Mesodermal cell (in vitro differentiated cells): Measurements from ENCODE around the gene SSH2.

Source experiments
- H3K27ac ChIP-seq: 2 replicates; pipeline ENCODE4 v1.7.0; 2013; ENCODE audit warnings: mild to moderate bottlenecking, low read depth, low read length, moderate library complexity; ENCODE audit not compliant: severe bottlenecking
- H3K36me3 ChIP-seq: 2 replicates; pipeline ENCODE4 v1.7.1; 2013; ENCODE audit warnings: mild to moderate bottlenecking, low read length, moderate library complexity; ENCODE audit not compliant: control insufficient read depth, insufficient read depth
- H3K4me1 ChIP-seq: one replicate; pipeline ENCODE4 v1.7.1; 2013; ENCODE audit warnings: mild to moderate bottlenecking, low read length; ENCODE audit not compliant: insufficient read depth, control insufficient read depth, poor library complexity, severe bottlenecking
- H3K4me3 ChIP-seq: 2 replicates; pipeline ENCODE4 v1.7.0; 2013; ENCODE audit warnings: low read length, control low read depth, mild to moderate bottlenecking; ENCODE audit not compliant: insufficient read depth, poor library complexity, severe bottlenecking; ENCODE audit errors: extremely low read depth
- H3K9me3 ChIP-seq: 2 replicates; pipeline ENCODE4 v1.7.1; 2013; ENCODE audit warnings: mild to moderate bottlenecking, low read length, moderate library complexity; ENCODE audit not compliant: control insufficient read depth
- WGBS, 2 experiments: methylation state at CpG; one replicate each; pipeline ENCODE4 v1.1.5; 2013; ENCODE audit warnings: missing lambda C conversion rate in 2 of 2; ENCODE audit not compliant: insufficient coverage in 2 of 2; 5-methylcytosine and 5-hydroxymethylcytosine counted together

SSH2 gene

GRCh38 chr17:29625037-29625750 lies 304.8 kb downstream of the SSH2 start:
- Histone ChIP-seq H3K4me3 (no peak overlapping the region), H3K9me3 (no peaks in the 10 kb centered on the region), H3K27ac (no peak overlapping the region), H3K36me3 (peaks cover 15% of the 10 kb centered on the region), H3K4me1 (no peaks in the 10 kb centered on the region)
- WGBS, 2 experiments, result 89 to 90% methylated on average over 7 to 8 of the region's 8 CpGs

GRCh38 chr17:29624586-29624985 lies 305.4 kb downstream of the SSH2 start:
- peaks cover 4% of the 10 kb centered on the region for H3K4me1 ChIP-seq
- WGBS, 2 experiments, result 91 to 93% methylated on average over 2 to 3 of the region's 4 CpGs
- no peak overlapping the region for H3K27ac ChIP-seq
- no peak overlapping the region for H3K4me3 ChIP-seq
- no peaks in the 10 kb centered on the region for H3K9me3 ChIP-seq
- H3K36me3 ChIP-seq, result peaks cover 9% of the 10 kb centered on the region

GRCh38 chr17:29623283-29623647 lies 306.8 kb downstream of the SSH2 start:
- peaks cover 10% of the 10 kb centered on the region for H3K4me1 ChIP-seq
- H3K9me3 ChIP-seq, result no peaks in the 10 kb centered on the region
- peaks cover 9% of the 10 kb centered on the region for H3K36me3 ChIP-seq
- H3K4me3 ChIP-seq, result peak overlapping the region; percentile 65
- H3K27ac ChIP-seq, result no peak overlapping the region
- 49 to 57% methylated on average over 1 to 3 of the region's 4 CpGs for WGBS, 2 experiments

GRCh38 chr17:29622337-29623282 lies 307.4 kb downstream of the SSH2 start, which contains the start of gene CORO6:
TSS of gene CORO6 (minus strand) at chr17:29622912. CDS start at chr17:29621421, 1,491 bp downstream.
- Histone ChIP-seq H3K36me3 (peaks cover 9% of the 10 kb centered on the region), H3K9me3 (no peaks in the 10 kb centered on the region), H3K27ac (no peak within 1 kb of the TSS), H3K4me1 (peaks cover 10% of the 10 kb centered on the region), H3K4me3 (peak within 1 kb of the TSS; percentile 65)
- 2% methylated on average over 59 to 70 of the region's 77 CpGs for WGBS, 2 experiments

GRCh38 chr17:29621751-29622194 lies 308.3 kb downstream of the SSH2 start:
- Histone ChIP-seq H3K4me3 (peak overlapping the region; percentile 65), H3K36me3 (peaks cover 9% of the 10 kb centered on the region), H3K9me3 (no peaks in the 10 kb centered on the region), H3K27ac (no peak overlapping the region), H3K4me1 (peaks cover 10% of the 10 kb centered on the region)
- WGBS, 2 experiments, result 68 to 75% methylated on average over 6 to 8 of the region's 8 CpGs

- H3K4me1 ChIP-seq, result peaks cover 13% of the 10 kb centered on the region
- H3K9me3 ChIP-seq, result no peaks in the 10 kb centered on the region
These were observed 309.1 kb downstream of the SSH2 start for GRCh38 chr17:29620779-29621500.

GRCh38 chr17:29620271-29620670 lies 309.8 kb downstream of the SSH2 start:
- Histone ChIP-seq H3K4me3 (no peak overlapping the region), H3K27ac (no peak overlapping the region), H3K36me3 (no peaks in the 10 kb centered on the region), H3K4me1 (peaks cover 18% of the 10 kb centered on the region), H3K9me3 (no peaks in the 10 kb centered on the region)
- 73 to 75% methylated on average over 2 to 3 of the region's 4 CpGs for whole genome bisulfite sequencing, 2 experiments

More at GRCh38 chr17:29620779-29621500, 309.1 kb downstream of the SSH2 start:
- 89 to 96% methylated on average over 9 to 11 of the region's 12 CpGs for WGBS, 2 experiments
- Histone ChIP-seq H3K36me3 (peaks cover 2% of the 10 kb centered on the region), H3K27ac (no peak overlapping the region), H3K4me3 (no peak overlapping the region)

- no peak overlapping the region for H3K4me3 ChIP-seq
- no peaks in the 10 kb centered on the region for H3K36me3 ChIP-seq
- H3K4me1 ChIP-seq, result peaks cover 26% of the 10 kb centered on the region
- no peak overlapping the region for H3K27ac ChIP-seq
- no peaks in the 10 kb centered on the region for H3K9me3 ChIP-seq
These were observed 310.8 kb downstream of the SSH2 start for GRCh38 chr17:29619251-29619650.

GRCh38 chr17:29618272-29619065 lies 311.6 kb downstream of the SSH2 start:
- H3K4me3 ChIP-seq, result peak overlapping the region; percentile 12
- 53 to 74% methylated on average over 7 to 18 of the region's 22 CpGs for WGBS, 2 experiments

More at GRCh38 chr17:29618272-29619065, 311.6 kb downstream of the SSH2 start:
- no peak overlapping the region for H3K27ac ChIP-seq
- no peaks in the 10 kb centered on the region for H3K9me3 ChIP-seq
- no peaks in the 10 kb centered on the region for H3K36me3 ChIP-seq
- peaks cover 31% of the 10 kb centered on the region for H3K4me1 ChIP-seq
